Heart left ventricle (tissue), 13 donors: Measurements from ENCODE around the gene NOL7.

Experiments used
- CTCF ChIP-seq, 12 donors: fragments of 200-600 bp; sonication (generic) in 4 of 12; IDR thresholded peaks; one replicate each; pipeline versions ENCODE4 v1.5.0 to v1.8.0; 2018 to 2022; ENCODE audit warnings: antibody characterized with exemption in 12 of 12, mild to moderate bottlenecking in 5 of 12
- POLR2A ChIP-seq, 2 donors: fragments of 450-650 bp; IDR thresholded peaks; one replicate each; pipeline ENCODE4 v1.6.1; 2017; ENCODE audit warnings: antibody characterized with exemption in 2 of 2, mild to moderate bottlenecking in 2 of 2, moderate library complexity in 2 of 2
- donor health status: ischemic (EF 13 %, LVEDD 7.1; RV severe dilation, severe dysfunction).
- donor health status: DM: no; HTN: yes; CAD: no.
- donor health status: DM: no; HTN: no; CAD: no.
- donor health status: ischemic (EF 25% LVEDD 6.9; RV normal size, moderate dysfunction).
- donor health status: ischemic (EF 25% LVEDD 5.7; RV mildly dilated, moderate dysfunction).
- donor health status: ischemic (EF 35%, LVEDD 5.7; RV mildly dilated, moderate dysfunction).
- donor health status: nonischemic (EF 11% LVEDD 7.7; RV severe dilation, severe dysfunction).
- donor health status: DM: yes; HTN: yes; CAD: no.
- donor health status: PGD.
- donor health status: ischemic (EF 29% LVEDD 5.4; RV normal size, mild dysfunction).
- donor health status: nonischemic (EF 23%, LVEDD 6.1; RV moderate dilation, normal function).

GRCh38 chr6:13643125-13643524, 28.0 kb downstream of the NOL7 start:
- no peak for TF ChIP-seq CTCF (IDR thresholded peaks at IDR 0.05)
- no peak for TF ChIP-seq POLR2A (IDR thresholded peaks at IDR 0.05)
